HEK293 (cell line): ENCODE data around the gene MTX1.

Experiments
- CTCF ChIA-PET: fragments of 350-600 bp; formaldehyde crosslinking; extraction: SDS; loops from one replicate; lab custom pipeline; 2021; ENCODE audit warnings: antibody characterized with exemption; lab: Yijun Ruan, JAX
- POLR2A ChIA-PET: fragments of 300-600 bp; formaldehyde crosslinking; extraction: SDS; loops from one replicate; lab custom pipeline; 2020; ENCODE audit warnings: antibody characterized with exemption, inconsistent platforms; lab: Yijun Ruan, JAX
- H3K27ac ChIP-seq: fragments of 200-500 bp; sonication (Bioruptor generic); 2 replicates; pipeline ENCODE4 v1.5.1; 2014; ENCODE audit warnings: low read depth, low read length, control low read depth, inconsistent platforms; ENCODE audit errors: extremely low read depth
- H3K36me3 ChIP-seq, 2 experiments: fragments of 200-500 bp in 1 of 2; sonication (Bioruptor generic) in 1 of 2; 1 replicate in 1 of 2; 2 replicates in 1 of 2; pipeline ENCODE4 v1.5.1; 2014 to 2017; ENCODE audit warnings: inconsistent platforms in 2 of 2, low read length in 2 of 2; ENCODE audit not compliant: control insufficient read depth in 2 of 2, insufficient read depth in 1 of 2
- H3K4me1 ChIP-seq: fragments of 200-500 bp; sonication (Bioruptor generic); 2 replicates; pipeline ENCODE4 v1.5.1; 2014; ENCODE audit warnings: mild to moderate bottlenecking, low read length, inconsistent platforms; ENCODE audit not compliant: control insufficient read depth, insufficient read depth
- H3K4me3 ChIP-seq: 2 replicates; pipeline ENCODE4 v1.5.1; 2011; ENCODE audit warnings: low read depth, mild to moderate bottlenecking, control low read depth, low read length, moderate library complexity
- H3K9me3 ChIP-seq: fragments of 200-500 bp; sonication (Bioruptor generic); 2 replicates; pipeline ENCODE4 v1.5.1; 2014; ENCODE audit warnings: low read depth, low read length, inconsistent platforms; ENCODE audit not compliant: control insufficient read depth, insufficient read depth
- GLI4 ChIP-seq: fragments of 450-650 bp; formaldehyde crosslinking; IDR thresholded peaks from 2 replicates; pipeline ENCODE4 v1.5.1; 2016; ENCODE audit warnings: missing biosample characterization, missing genetic modification characterization
- TRIM28 ChIP-seq: IDR thresholded peaks from 2 replicates; pipeline ENCODE4 v1.6.1; 2011; ENCODE audit warnings: low read length, control low read depth, borderline replicate concordance
- ZNF121 ChIP-seq: fragments of 450-650 bp; formaldehyde crosslinking; IDR thresholded peaks from 2 replicates; pipeline ENCODE4 v1.5.1; 2016; ENCODE audit warnings: missing biosample characterization, missing genetic modification characterization
- ZNF184 ChIP-seq: fragments of 450-650 bp; IDR thresholded peaks from 2 replicates; pipeline ENCODE4 v1.5.1; 2018; ENCODE audit warnings: missing biosample characterization, mild to moderate bottlenecking, missing genetic modification characterization
- ZNF2 ChIP-seq: fragments of 450-650 bp; formaldehyde crosslinking; IDR thresholded peaks from 2 replicates; pipeline ENCODE4 v1.5.1; 2016; ENCODE audit warnings: missing biosample characterization, missing genetic modification characterization
- ZNF274 ChIP-seq, 2 experiments: fragments of 200-500 bp in 1 of 2; fragments of 450-650 bp in 1 of 2; sonication (Bioruptor generic) in 1 of 2; formaldehyde crosslinking in 1 of 2; IDR thresholded peaks; 2 replicates each; pipeline versions ENCODE4 v1.5.1 to v1.6.1; 2014 to 2016; ENCODE audit warnings: borderline replicate concordance in 1 of 2, inconsistent platforms in 1 of 2, low read length in 1 of 2, missing biosample characterization in 1 of 2, missing genetic modification characterization in 1 of 2
- ZSCAN30 ChIP-seq: fragments of 450-650 bp; IDR thresholded peaks from 2 replicates; pipeline ENCODE4 v1.5.1; 2018; ENCODE audit warnings: missing biosample characterization, mild to moderate bottlenecking, missing genetic modification characterization, moderate library complexity
- TF ChIP-seq, protein P1 (sequence below): fragments of 450-650 bp; formaldehyde crosslinking; IDR thresholded peaks from 2 replicates; pipeline ENCODE4 v1.5.1; 2016; ENCODE audit warnings: missing biosample characterization, missing genetic modification characterization
- TF ChIP-seq, protein P2 (sequence below): fragments of 450-650 bp; formaldehyde crosslinking; IDR thresholded peaks from 2 replicates; pipeline ENCODE4 v1.5.1; 2017; ENCODE audit warnings: missing biosample characterization, missing genetic modification characterization
- TF ChIP-seq, protein P3 (sequence below): fragments of 450-650 bp; formaldehyde crosslinking; IDR thresholded peaks from 2 replicates; pipeline ENCODE4 v1.5.1; 2016; ENCODE audit warnings: missing biosample characterization, missing genetic modification characterization
- TF ChIP-seq, protein P4 (sequence below): fragments of 450-650 bp; formaldehyde crosslinking; IDR thresholded peaks from 2 replicates; pipeline ENCODE4 v1.5.1; 2016; ENCODE audit warnings: missing biosample characterization, missing genetic modification characterization
- TF ChIP-seq, protein P5 (sequence below): fragments of 450-650 bp; formaldehyde crosslinking; IDR thresholded peaks from 2 replicates; pipeline ENCODE4 v1.5.1; 2016; ENCODE audit warnings: missing biosample characterization, missing genetic modification characterization, borderline replicate concordance

The MTX1 gene

DNA sequence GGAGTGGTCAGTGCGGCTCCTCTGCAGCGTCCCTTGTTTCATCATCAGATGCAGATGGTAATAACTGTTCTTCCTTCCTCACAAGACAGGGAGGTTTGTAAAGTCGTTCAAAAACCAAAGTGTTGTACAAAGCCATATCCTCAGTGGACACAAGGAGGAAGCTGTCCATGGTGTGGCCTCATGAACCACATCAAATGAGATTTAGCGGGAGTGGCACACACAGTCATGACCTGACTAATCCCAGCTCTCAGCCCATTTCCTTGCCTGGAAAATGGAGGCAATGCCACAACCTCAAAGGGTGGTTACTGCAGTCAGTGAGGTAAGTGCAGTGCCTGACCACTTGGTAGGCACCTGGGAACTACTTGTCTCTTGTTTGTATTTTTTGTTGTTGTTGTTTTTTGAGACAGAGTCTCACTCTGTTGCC, 33.4 kb downstream of the MTX1 start:
- POLR2A ChIA-PET: interaction anchor here (0.6 to 1.6 kb wide), 6 partner anchors 14 to 82 kb away, joined by 3 to 6 read pairs (median 3); partner anchors contain the start of gene CLK2
- H3K4me3 ChIP-seq: no peak overlapping the region
- TF ChIP-seq GLI4 (tag by site-specific recombination): no peak
- no peak for TF ChIP-seq ZNF184 (tag by site-specific recombination)
- TF ChIP-seq ZNF274 (IDR thresholded peaks at IDR 0.05; ENCODE audit: low read length): no peak
- TF ChIP-seq ZNF274 (tag by site-specific recombination; IDR thresholded peaks at IDR 0.05; ENCODE audit: borderline replicate concordance): no peak
- no peak for TF ChIP-seq ZSCAN30 (tag by site-specific recombination)
- TF ChIP-seq, protein P1, sequence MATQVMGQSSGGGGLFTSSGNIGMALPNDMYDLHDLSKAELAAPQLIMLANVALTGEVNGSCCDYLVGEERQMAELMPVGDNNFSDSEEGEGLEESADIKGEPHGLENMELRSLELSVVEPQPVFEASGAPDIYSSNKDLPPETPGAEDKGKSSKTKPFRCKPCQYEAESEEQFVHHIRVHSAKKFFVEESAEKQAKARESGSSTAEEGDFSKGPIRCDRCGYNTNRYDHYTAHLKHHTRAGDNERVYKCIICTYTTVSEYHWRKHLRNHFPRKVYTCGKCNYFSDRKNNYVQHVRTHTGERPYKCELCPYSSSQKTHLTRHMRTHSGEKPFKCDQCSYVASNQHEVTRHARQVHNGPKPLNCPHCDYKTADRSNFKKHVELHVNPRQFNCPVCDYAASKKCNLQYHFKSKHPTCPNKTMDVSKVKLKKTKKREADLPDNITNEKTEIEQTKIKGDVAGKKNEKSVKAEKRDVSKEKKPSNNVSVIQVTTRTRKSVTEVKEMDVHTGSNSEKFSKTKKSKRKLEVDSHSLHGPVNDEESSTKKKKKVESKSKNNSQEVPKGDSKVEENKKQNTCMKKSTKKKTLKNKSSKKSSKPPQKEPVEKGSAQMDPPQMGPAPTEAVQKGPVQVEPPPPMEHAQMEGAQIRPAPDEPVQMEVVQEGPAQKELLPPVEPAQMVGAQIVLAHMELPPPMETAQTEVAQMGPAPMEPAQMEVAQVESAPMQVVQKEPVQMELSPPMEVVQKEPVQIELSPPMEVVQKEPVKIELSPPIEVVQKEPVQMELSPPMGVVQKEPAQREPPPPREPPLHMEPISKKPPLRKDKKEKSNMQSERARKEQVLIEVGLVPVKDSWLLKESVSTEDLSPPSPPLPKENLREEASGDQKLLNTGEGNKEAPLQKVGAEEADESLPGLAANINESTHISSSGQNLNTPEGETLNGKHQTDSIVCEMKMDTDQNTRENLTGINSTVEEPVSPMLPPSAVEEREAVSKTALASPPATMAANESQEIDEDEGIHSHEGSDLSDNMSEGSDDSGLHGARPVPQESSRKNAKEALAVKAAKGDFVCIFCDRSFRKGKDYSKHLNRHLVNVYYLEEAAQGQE (tag by site-specific recombination): peak; percentile 76; the same call in 1 of the 2 replicates
- no peak for TF ChIP-seq TRIM28
- TF ChIP-seq, protein P2, sequence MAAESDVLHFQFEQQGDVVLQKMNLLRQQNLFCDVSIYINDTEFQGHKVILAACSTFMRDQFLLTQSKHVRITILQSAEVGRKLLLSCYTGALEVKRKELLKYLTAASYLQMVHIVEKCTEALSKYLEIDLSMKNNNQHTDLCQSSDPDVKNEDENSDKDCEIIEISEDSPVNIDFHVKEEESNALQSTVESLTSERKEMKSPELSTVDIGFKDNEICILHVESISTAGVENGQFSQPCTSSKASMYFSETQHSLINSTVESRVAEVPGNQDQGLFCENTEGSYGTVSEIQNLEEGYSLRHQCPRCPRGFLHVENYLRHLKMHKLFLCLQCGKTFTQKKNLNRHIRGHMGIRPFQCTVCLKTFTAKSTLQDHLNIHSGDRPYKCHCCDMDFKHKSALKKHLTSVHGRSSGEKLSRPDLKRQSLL (tag by site-specific recombination): no peak
- peak; percentile 92 for TF ChIP-seq ZNF121 (tag by site-specific recombination)
- TF ChIP-seq, protein P3, sequence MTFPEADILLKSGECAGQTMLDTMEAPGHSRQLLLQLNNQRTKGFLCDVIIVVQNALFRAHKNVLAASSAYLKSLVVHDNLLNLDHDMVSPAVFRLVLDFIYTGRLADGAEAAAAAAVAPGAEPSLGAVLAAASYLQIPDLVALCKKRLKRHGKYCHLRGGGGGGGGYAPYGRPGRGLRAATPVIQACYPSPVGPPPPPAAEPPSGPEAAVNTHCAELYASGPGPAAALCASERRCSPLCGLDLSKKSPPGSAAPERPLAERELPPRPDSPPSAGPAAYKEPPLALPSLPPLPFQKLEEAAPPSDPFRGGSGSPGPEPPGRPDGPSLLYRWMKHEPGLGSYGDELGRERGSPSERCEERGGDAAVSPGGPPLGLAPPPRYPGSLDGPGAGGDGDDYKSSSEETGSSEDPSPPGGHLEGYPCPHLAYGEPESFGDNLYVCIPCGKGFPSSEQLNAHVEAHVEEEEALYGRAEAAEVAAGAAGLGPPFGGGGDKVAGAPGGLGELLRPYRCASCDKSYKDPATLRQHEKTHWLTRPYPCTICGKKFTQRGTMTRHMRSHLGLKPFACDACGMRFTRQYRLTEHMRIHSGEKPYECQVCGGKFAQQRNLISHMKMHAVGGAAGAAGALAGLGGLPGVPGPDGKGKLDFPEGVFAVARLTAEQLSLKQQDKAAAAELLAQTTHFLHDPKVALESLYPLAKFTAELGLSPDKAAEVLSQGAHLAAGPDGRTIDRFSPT (tag by site-specific recombination): 0 out of 2 replicates have a peak, but pooled peaks have one; percentile 5
- no peak for TF ChIP-seq ZNF2
- TF ChIP-seq, protein P4, sequence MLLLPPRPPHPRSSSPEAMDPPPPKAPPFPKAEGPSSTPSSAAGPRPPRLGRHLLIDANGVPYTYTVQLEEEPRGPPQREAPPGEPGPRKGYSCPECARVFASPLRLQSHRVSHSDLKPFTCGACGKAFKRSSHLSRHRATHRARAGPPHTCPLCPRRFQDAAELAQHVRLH: 0 out of 2 replicates have a peak, but pooled peaks have one; percentile 54
- TF ChIP-seq, protein P5, sequence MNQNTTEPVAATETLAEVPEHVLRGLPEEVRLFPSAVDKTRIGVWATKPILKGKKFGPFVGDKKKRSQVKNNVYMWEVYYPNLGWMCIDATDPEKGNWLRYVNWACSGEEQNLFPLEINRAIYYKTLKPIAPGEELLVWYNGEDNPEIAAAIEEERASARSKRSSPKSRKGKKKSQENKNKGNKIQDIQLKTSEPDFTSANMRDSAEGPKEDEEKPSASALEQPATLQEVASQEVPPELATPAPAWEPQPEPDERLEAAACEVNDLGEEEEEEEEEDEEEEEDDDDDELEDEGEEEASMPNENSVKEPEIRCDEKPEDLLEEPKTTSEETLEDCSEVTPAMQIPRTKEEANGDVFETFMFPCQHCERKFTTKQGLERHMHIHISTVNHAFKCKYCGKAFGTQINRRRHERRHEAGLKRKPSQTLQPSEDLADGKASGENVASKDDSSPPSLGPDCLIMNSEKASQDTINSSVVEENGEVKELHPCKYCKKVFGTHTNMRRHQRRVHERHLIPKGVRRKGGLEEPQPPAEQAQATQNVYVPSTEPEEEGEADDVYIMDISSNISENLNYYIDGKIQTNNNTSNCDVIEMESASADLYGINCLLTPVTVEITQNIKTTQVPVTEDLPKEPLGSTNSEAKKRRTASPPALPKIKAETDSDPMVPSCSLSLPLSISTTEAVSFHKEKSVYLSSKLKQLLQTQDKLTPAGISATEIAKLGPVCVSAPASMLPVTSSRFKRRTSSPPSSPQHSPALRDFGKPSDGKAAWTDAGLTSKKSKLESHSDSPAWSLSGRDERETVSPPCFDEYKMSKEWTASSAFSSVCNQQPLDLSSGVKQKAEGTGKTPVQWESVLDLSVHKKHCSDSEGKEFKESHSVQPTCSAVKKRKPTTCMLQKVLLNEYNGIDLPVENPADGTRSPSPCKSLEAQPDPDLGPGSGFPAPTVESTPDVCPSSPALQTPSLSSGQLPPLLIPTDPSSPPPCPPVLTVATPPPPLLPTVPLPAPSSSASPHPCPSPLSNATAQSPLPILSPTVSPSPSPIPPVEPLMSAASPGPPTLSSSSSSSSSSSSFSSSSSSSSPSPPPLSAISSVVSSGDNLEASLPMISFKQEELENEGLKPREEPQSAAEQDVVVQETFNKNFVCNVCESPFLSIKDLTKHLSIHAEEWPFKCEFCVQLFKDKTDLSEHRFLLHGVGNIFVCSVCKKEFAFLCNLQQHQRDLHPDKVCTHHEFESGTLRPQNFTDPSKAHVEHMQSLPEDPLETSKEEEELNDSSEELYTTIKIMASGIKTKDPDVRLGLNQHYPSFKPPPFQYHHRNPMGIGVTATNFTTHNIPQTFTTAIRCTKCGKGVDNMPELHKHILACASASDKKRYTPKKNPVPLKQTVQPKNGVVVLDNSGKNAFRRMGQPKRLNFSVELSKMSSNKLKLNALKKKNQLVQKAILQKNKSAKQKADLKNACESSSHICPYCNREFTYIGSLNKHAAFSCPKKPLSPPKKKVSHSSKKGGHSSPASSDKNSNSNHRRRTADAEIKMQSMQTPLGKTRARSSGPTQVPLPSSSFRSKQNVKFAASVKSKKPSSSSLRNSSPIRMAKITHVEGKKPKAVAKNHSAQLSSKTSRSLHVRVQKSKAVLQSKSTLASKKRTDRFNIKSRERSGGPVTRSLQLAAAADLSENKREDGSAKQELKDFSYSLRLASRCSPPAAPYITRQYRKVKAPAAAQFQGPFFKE (tag by site-specific recombination): no peak
- H3K27ac ChIP-seq: no peak overlapping the region
- H3K4me1 ChIP-seq: peaks cover 5% of the 10 kb centered on the region; the same call in 1 of the 2 replicates
- peaks cover 4 to 26% of the 10 kb centered on the region in 2 experiments; a peak in 2 of 3 replicates for H3K36me3 ChIP-seq
- H3K9me3 ChIP-seq: no peaks in the 10 kb centered on the region
- CTCF ChIA-PET: interaction anchor here (1.0 to 2.1 kb wide), 4 partner anchors 8 to 329 kb away, joined by 3 to 15 read pairs (median 4); no protein-coding TSS in a partner anchor
